ENCODE results near the gene HORMAD2. TPM values are rescaled to one million over a fixed set of nuclear protein-coding genes. Genes with fewer than 3 reads are reported as not detected.

The HORMAD2 gene
- total RNA-seq, 4 donors from 2014 or later: not detected

DNA sequence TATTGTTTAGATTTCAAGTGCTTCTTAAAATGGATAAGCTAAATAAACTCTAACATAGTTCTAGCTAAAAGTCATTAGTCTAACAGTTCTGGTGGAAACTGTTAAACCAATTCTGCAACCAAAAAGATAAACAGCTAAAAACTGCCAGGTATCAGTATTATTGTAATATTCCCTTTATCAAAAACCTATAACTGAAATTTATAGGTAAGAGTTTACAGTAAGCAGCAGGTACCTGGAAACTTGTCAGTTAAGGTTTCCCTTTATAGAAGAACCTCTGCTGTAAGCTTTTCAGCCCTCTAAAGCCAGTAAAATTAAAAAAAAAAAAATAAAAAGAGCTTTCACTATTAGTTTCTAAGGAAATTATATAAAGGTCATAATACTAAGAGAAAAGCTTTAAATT is 105.3 kb downstream of the HORMAD2 start:
- TF ChIP-seq EP300 (IDR thresholded peaks at IDR 0.05) (no peak), POLR2A (IDR thresholded peaks at IDR 0.05) (no peak), POLR2AphosphoS5 (IDR thresholded peaks at IDR 0.05) (no peak)
- TF ChIP-seq, protein P1, sequence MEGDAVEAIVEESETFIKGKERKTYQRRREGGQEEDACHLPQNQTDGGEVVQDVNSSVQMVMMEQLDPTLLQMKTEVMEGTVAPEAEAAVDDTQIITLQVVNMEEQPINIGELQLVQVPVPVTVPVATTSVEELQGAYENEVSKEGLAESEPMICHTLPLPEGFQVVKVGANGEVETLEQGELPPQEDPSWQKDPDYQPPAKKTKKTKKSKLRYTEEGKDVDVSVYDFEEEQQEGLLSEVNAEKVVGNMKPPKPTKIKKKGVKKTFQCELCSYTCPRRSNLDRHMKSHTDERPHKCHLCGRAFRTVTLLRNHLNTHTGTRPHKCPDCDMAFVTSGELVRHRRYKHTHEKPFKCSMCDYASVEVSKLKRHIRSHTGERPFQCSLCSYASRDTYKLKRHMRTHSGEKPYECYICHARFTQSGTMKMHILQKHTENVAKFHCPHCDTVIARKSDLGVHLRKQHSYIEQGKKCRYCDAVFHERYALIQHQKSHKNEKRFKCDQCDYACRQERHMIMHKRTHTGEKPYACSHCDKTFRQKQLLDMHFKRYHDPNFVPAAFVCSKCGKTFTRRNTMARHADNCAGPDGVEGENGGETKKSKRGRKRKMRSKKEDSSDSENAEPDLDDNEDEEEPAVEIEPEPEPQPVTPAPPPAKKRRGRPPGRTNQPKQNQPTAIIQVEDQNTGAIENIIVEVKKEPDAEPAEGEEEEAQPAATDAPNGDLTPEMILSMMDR (IDR thresholded peaks at IDR 0.05): no peak
- no peak for ATAC-seq
- no peaks in the 10 kb centered on the region for H3K4me1 ChIP-seq
- H3K27ac ChIP-seq: no peak overlapping the region
- H3K27me3 ChIP-seq: peaks cover 29% of the 10 kb centered on the region
- H3K9me3 ChIP-seq: no peaks in the 10 kb centered on the region
- no peak overlapping the region for H3K4me3 ChIP-seq
- H3K36me3 ChIP-seq: no peaks in the 10 kb centered on the region

DNA sequence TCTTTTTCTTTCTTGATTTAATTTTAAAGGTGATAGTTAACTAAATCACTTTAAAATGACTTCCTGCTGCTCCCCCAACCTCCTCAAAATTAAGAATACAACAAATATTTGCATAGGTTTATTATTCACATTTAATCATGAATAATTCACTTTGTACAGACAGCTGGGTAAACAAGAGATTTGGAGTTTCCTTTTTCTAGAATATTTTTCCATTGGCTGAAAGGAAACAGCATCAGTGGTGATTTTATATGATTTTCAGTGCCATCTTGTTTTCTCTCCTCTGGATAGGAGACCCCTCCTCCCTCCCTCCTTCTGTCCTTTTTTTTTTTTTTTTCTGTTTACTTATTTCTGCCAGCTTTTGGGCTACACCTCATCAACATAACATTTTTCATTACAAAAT is 105.8 kb downstream of the HORMAD2 start:
- Histone ChIP-seq H3K27ac (no peak overlapping the region), H3K9me3 (no peaks in the 10 kb centered on the region), H3K27me3 (peaks cover 34% of the 10 kb centered on the region), H3K36me3 (no peaks in the 10 kb centered on the region), H3K4me1 (no peaks in the 10 kb centered on the region), H3K4me3 (no peak overlapping the region)
- no peak for ATAC-seq
- TF ChIP-seq, protein P1 (IDR thresholded peaks at IDR 0.05): no peak
- TF ChIP-seq POLR2A (IDR thresholded peaks at IDR 0.05): no peak
- TF ChIP-seq EP300 (IDR thresholded peaks at IDR 0.05): no peak
- no peak for TF ChIP-seq POLR2AphosphoS5 (IDR thresholded peaks at IDR 0.05)

- Histone ChIP-seq H3K36me3 (no peaks in the 10 kb centered on the region), H3K27me3 (peaks cover 35% of the 10 kb centered on the region), H3K4me1 (no peaks in the 10 kb centered on the region), H3K4me3 (no peak overlapping the region), H3K27ac (no peak overlapping the region), H3K9me3 (no peaks in the 10 kb centered on the region)
- WGBS, 2 donors (ENCODE audit: low coverage in 1 of 2): 83 to 93% methylated on average over 3 to 5 of the region's 5 CpGs
- TF ChIP-seq POLR2A (IDR thresholded peaks at IDR 0.05) (no peak), POLR2AphosphoS5 (IDR thresholded peaks at IDR 0.05) (no peak), EP300 (IDR thresholded peaks at IDR 0.05) (no peak)
- TF ChIP-seq, protein P1 (IDR thresholded peaks at IDR 0.05): no peak
- ATAC-seq: no peak
Measured at GRCh38 chr22:30186510-30186909, 106.2 kb downstream of the HORMAD2 start.

- Histone ChIP-seq H3K27me3 (peaks cover 30% of the 10 kb centered on the region), H3K9me3 (no peaks in the 10 kb centered on the region), H3K27ac (no peak overlapping the region), H3K4me1 (no peaks in the 10 kb centered on the region), H3K4me3 (no peak overlapping the region), H3K36me3 (no peaks in the 10 kb centered on the region)
- TF ChIP-seq POLR2AphosphoS5 (IDR thresholded peaks at IDR 0.05) (no peak), POLR2A (IDR thresholded peaks at IDR 0.05) (no peak), EP300 (IDR thresholded peaks at IDR 0.05) (no peak)
- TF ChIP-seq, protein P1 (IDR thresholded peaks at IDR 0.05): no peak
- no peak for ATAC-seq
Measured at GRCh38 chr22:30187094-30187493, 106.8 kb downstream of the HORMAD2 start.

GRCh38 chr22:30187529-30188407 is 107.5 kb downstream of the HORMAD2 start:
- Histone ChIP-seq H3K36me3 (no peaks in the 10 kb centered on the region), H3K4me1 (no peaks in the 10 kb centered on the region), H3K4me3 (no peak overlapping the region), H3K27ac (no peak overlapping the region), H3K27me3 (peaks cover 26% of the 10 kb centered on the region), H3K9me3 (no peaks in the 10 kb centered on the region)
- WGBS, 2 donors (ENCODE audit: low coverage in 1 of 2): 75 to 79% methylated on average over 3 of the region's 3 CpGs
- no peak for TF ChIP-seq POLR2AphosphoS5 (IDR thresholded peaks at IDR 0.05)
- TF ChIP-seq, protein P1 (IDR thresholded peaks at IDR 0.05): no peak
- TF ChIP-seq POLR2A (IDR thresholded peaks at IDR 0.05): no peak
- no peak for TF ChIP-seq EP300 (IDR thresholded peaks at IDR 0.05)
- ATAC-seq: no peak
